KMS-11 (cell line): Measurements from ENCODE around the gene C9orf153.

Source experiments
- H2AFZ ChIP-seq: fragments of 200-600 bp; sonication (generic); 2 replicates; pipeline ENCODE4 v1.6.1; 2016; ENCODE audit warnings: antibody characterized with exemption, mixed run types, low read depth
- H3K27ac ChIP-seq: fragments of 200-600 bp; sonication (generic); 2 replicates; pipeline ENCODE4 v1.6.1; 2016; ENCODE audit warnings: mild to moderate bottlenecking, mixed run types
- H3K27me3 ChIP-seq: fragments of 200-600 bp; sonication (generic); 2 replicates; pipeline ENCODE4 v1.6.1; 2017; ENCODE audit warnings: mild to moderate bottlenecking, low read depth, mixed run types, moderate library complexity; ENCODE audit not compliant: insufficient read depth
- H3K36me3 ChIP-seq: fragments of 200-600 bp; sonication (generic); 2 replicates; pipeline ENCODE4 v1.6.1; 2017; ENCODE audit warnings: mild to moderate bottlenecking, mixed run types; ENCODE audit not compliant: insufficient read depth
- H3K4me1 ChIP-seq: fragments of 200-600 bp; sonication (generic); 2 replicates; pipeline ENCODE4 v1.6.1; 2016; ENCODE audit warnings: mild to moderate bottlenecking, low read depth, mixed run types; ENCODE audit not compliant: poor library complexity, severe bottlenecking
- H3K4me2 ChIP-seq: fragments of 200-600 bp; sonication (generic); 2 replicates; pipeline ENCODE4 v1.7.0; 2016; ENCODE audit warnings: mild to moderate bottlenecking, mixed run types
- H3K4me3 ChIP-seq: fragments of 200-600 bp; sonication (generic); IDR thresholded peaks from 2 replicates; pipeline ENCODE4 v1.6.1; 2017; ENCODE audit warnings: low read depth, low read length, mixed read lengths; ENCODE audit not compliant: insufficient read depth
- H3K79me2 ChIP-seq: fragments of 200-600 bp; sonication (generic); 2 replicates; pipeline ENCODE4 v1.6.1; 2016; ENCODE audit warnings: low read depth, mixed run types; ENCODE audit not compliant: insufficient read depth
- H3K9ac ChIP-seq: fragments of 200-600 bp; sonication (generic); 2 replicates; pipeline ENCODE4 v1.6.1; 2016; ENCODE audit warnings: mild to moderate bottlenecking, mixed run types
- H4K20me1 ChIP-seq: fragments of 200-600 bp; sonication (generic); 2 replicates; pipeline ENCODE4 v1.6.1; 2016; ENCODE audit warnings: mild to moderate bottlenecking, mixed run types; ENCODE audit not compliant: insufficient read depth
- CTCF ChIP-seq: fragments of 200-600 bp; sonication (generic); conservative IDR thresholded peaks from 2 replicates; pipeline ENCODE4 v1.6.1; 2017; ENCODE audit warnings: low read depth, mild to moderate bottlenecking, antibody characterized with exemption, low read length, moderate library complexity, mixed read lengths

C9orf153 gene

GRCh38 chr9:86282077-86282978 lies 22.9 kb upstream of the C9orf153 start, which contains the start of gene ISCA1:
Gene ISCA1 (minus strand): TSS chr9:86282538. CDS start chr9:86282458, 80 bp downstream.
- Histone ChIP-seq H3K4me1 (peaks cover 53% of the 10 kb centered on the region), H3K27ac (peak within 1 kb of the TSS; percentile 92)

GRCh38 chr9:86281593-86282076 lies 22.2 kb upstream of the C9orf153 start:
- Histone ChIP-seq H3K79me2 (peaks cover 47% of the 10 kb centered on the region), H3K36me3 (no peaks in the 10 kb centered on the region), H4K20me1 (no peaks in the 10 kb centered on the region), H3K4me3 (peak overlapping the region; percentile 11), H3K27ac (peak overlapping the region; percentile 92), H3K4me2 (peak overlapping the region; percentile 65), H3K9ac (peak overlapping the region; percentile 90), H2AFZ (peak overlapping the region; percentile 67), H3K4me1 (peaks cover 52% of the 10 kb centered on the region), H3K27me3 (no peaks in the 10 kb centered on the region)
- no peak for TF ChIP-seq CTCF

More at GRCh38 chr9:86282077-86282978, 22.9 kb upstream of the C9orf153 start, which contains the start of gene ISCA1:
- H3K27me3 ChIP-seq = no peaks in the 10 kb centered on the region
- no peaks in the 10 kb centered on the region for H4K20me1 ChIP-seq
- H3K4me2 ChIP-seq = peak within 1 kb of the TSS; percentile 65
- TF ChIP-seq CTCF = no peak
- H3K36me3 ChIP-seq = no peaks in the 10 kb centered on the region
- H3K4me3 ChIP-seq = peak within 1 kb of the TSS; percentile 11
- H2AFZ ChIP-seq = peak within 1 kb of the TSS; percentile 67
- peak within 1 kb of the TSS; percentile 90 for H3K9ac ChIP-seq
- peaks cover 42% of the 10 kb centered on the region for H3K79me2 ChIP-seq

- no peak overlapping the region for H3K27ac ChIP-seq
- H3K4me1 ChIP-seq = peaks cover 48% of the 10 kb centered on the region
- no peak overlapping the region for H2AFZ ChIP-seq
- H3K9ac ChIP-seq = peak overlapping the region; percentile 90; the same call in 1 of the 2 replicates
- H3K4me3 ChIP-seq = no peak overlapping the region
- H3K4me2 ChIP-seq = peak overlapping the region; percentile 65
- H4K20me1 ChIP-seq = no peaks in the 10 kb centered on the region; the same call in 1 of the 2 replicates
- TF ChIP-seq CTCF = no peak
- H3K27me3 ChIP-seq = no peaks in the 10 kb centered on the region
- no peaks in the 10 kb centered on the region for H3K36me3 ChIP-seq
- H3K79me2 ChIP-seq = peaks cover 47% of the 10 kb centered on the region
These were observed 21.1 kb upstream of the C9orf153 start for GRCh38 chr9:86280580-86280979.

GRCh38 chr9:86279839-86280238 lies 20.4 kb upstream of the C9orf153 start:
- Histone ChIP-seq H4K20me1 (no peaks in the 10 kb centered on the region; the same call in 1 of the 2 replicates), H3K4me3 (no peak overlapping the region), H3K36me3 (no peaks in the 10 kb centered on the region), H3K79me2 (peaks cover 47% of the 10 kb centered on the region), H3K9ac (no peak overlapping the region), H3K4me2 (peak overlapping the region; percentile 23; the same call in 1 of the 2 replicates), H2AFZ (no peak overlapping the region), H3K27ac (no peak overlapping the region), H3K27me3 (no peaks in the 10 kb centered on the region), H3K4me1 (peaks cover 41% of the 10 kb centered on the region)
- no peak for TF ChIP-seq CTCF
